Measurements from ENCODE around the gene ACRV1. TPM values are rescaled to one million over a fixed set of nuclear protein-coding genes. Genes with fewer than 3 reads are reported as not detected.

Gene ACRV1
- total RNA-seq, 1 donor from 2014 or later, result not detected

- H3K9me3 ChIP-seq, result no peaks in the 10 kb centered on the region
- intact Hi-C loops (cut with DNase I), result no loop called here
- H3K4me3 ChIP-seq, result peak overlapping the region; percentile 74
- H3K36me3 ChIP-seq, result peaks cover 8% of the 10 kb centered on the region
- H3K4me1 ChIP-seq, result peaks cover 13% of the 10 kb centered on the region
- peak overlapping the region; percentile 25 for H3K27ac ChIP-seq
- no peaks in the 10 kb centered on the region for H3K27me3 ChIP-seq
- ATAC-seq (no peak), DNase-seq (no peak)
- no peak for TF ChIP-seq CTCF (IDR thresholded peaks at IDR 0.05)
Measured at GRCh38 chr11:125626288-125626950, 54.2 kb downstream of the ACRV1 start.

- Histone ChIP-seq H3K27me3 (no peaks in the 10 kb centered on the region), H3K4me1 (peaks cover 13% of the 10 kb centered on the region), H3K9me3 (no peaks in the 10 kb centered on the region), H3K27ac (peak overlapping the region; percentile 94), H3K36me3 (peaks cover 15% of the 10 kb centered on the region), H3K4me3 (peak overlapping the region; percentile 74)
- intact Hi-C loops (cut with DNase I), result no loop called here
- DNase-seq (peak; percentile 94), ATAC-seq (peak; percentile 95)
- no peak for TF ChIP-seq CTCF (IDR thresholded peaks at IDR 0.05)
Measured at GRCh38 chr11:125625630-125626287, 54.9 kb downstream of the ACRV1 start.

GRCh38 chr11:125625225-125625629 lies 55.4 kb downstream of the ACRV1 start:
- DNase-seq (no peak), ATAC-seq (no peak)
- peak overlapping the region; percentile 74 for H3K4me3 ChIP-seq
- intact Hi-C loops (cut with DNase I), result no loop called here
- H3K27ac ChIP-seq, result peak overlapping the region; percentile 94
- no peaks in the 10 kb centered on the region for H3K9me3 ChIP-seq
- peaks cover 20% of the 10 kb centered on the region for H3K36me3 ChIP-seq
- H3K4me1 ChIP-seq, result peaks cover 13% of the 10 kb centered on the region
- no peak for TF ChIP-seq CTCF (IDR thresholded peaks at IDR 0.05)
- no peaks in the 10 kb centered on the region for H3K27me3 ChIP-seq

- DNase-seq, result no peak
- TF ChIP-seq CTCF (IDR thresholded peaks at IDR 0.05), result no peak
- Histone ChIP-seq H3K27ac (peak within 1 kb of the TSS; percentile 94), H3K4me3 (peak within 1 kb of the TSS; percentile 74), H3K9me3 (no peaks in the 10 kb centered on the region), H3K4me1 (peaks cover 13% of the 10 kb centered on the region), H3K27me3 (no peaks in the 10 kb centered on the region), H3K36me3 (peaks cover 25% of the 10 kb centered on the region)
- intact Hi-C loops (cut with DNase I), result no loop called here
- ATAC-seq, result no peak
Measured at GRCh38 chr11:125624756-125625213, 55.9 kb downstream of the ACRV1 start, which contains the start of gene CHEK1. Gene CHEK1 (plus strand): TSS chr11:125625163. CDS start chr11:125626769, 1,606 bp downstream.

- H3K27me3 ChIP-seq, result no peaks in the 10 kb centered on the region
- intact Hi-C loops (cut with DNase I), result no loop called here
- no peaks in the 10 kb centered on the region for H3K9me3 ChIP-seq
- H3K36me3 ChIP-seq, result peaks cover 42% of the 10 kb centered on the region
- no peak for ATAC-seq
- no peak for DNase-seq
- H3K27ac ChIP-seq, result no peak overlapping the region
- peaks cover 13% of the 10 kb centered on the region for H3K4me1 ChIP-seq
- TF ChIP-seq CTCF (IDR thresholded peaks at IDR 0.05), result no peak
- no peak overlapping the region for H3K4me3 ChIP-seq
Measured at GRCh38 chr11:125623064-125623463, 57.6 kb downstream of the ACRV1 start.
